Cardiac fibroblast (primary cell): ENCODE measurements around the gene INPP5F.
A peak's percentile ranks its signal among the peaks of the same experiment; 100 is the strongest.
"Not testable (repeated sequence)": the region's sequence is repeated elsewhere in the genome, so short reads cannot be mapped to it uniquely, and the experiment has no call there.

Experiments
- DNase-seq, 2 donors: peaks; one replicate each; pipeline versions ENCODE4 v3.0.0 to v3.0.0-alpha.2; 2010; ENCODE audit warnings: low read depth in 2 of 2
- H3K4me3 ChIP-seq, 2 donors: replicated peaks in 1 of 2; 1 replicate in 1 of 2; 2 replicates in 1 of 2; pipeline ENCODE4 v1.5.1; 2011; ENCODE audit warnings: low read depth in 2 of 2, low read length in 2 of 2, mild to moderate bottlenecking in 2 of 2, moderate library complexity in 1 of 2
- CTCF ChIP-seq: IDR thresholded peaks from one replicate; pipeline ENCODE4 v1.5.1; 2011; ENCODE audit warnings: low read depth, mild to moderate bottlenecking, low read length, inconsistent platforms

Gene INPP5F

GRCh38 chr10:119782981-119783664, 57.3 kb downstream of the INPP5F start:
- no peak overlapping the region for H3K4me3 ChIP-seq
- DNase-seq: no peak
- TF ChIP-seq CTCF: no peak

- no peak for TF ChIP-seq CTCF
- no peak for DNase-seq
Observed at GRCh38 chr10:119783665-119784027, 57.8 kb downstream of the INPP5F start.

GRCh38 chr10:119784340-119785067, 58.7 kb downstream of the INPP5F start:
- TF ChIP-seq CTCF: no peak
- DNase-seq: no peak

More at GRCh38 chr10:119783665-119784027, 57.8 kb downstream of the INPP5F start:
- no peak overlapping the region for H3K4me3 ChIP-seq

GRCh38 chr10:119786117-119786769, 60.4 kb downstream of the INPP5F start:
- H3K4me3 ChIP-seq: no peak overlapping the region
- peak; percentile 33 to 78 for DNase-seq
- no peak for TF ChIP-seq CTCF

More at GRCh38 chr10:119784340-119785067, 58.7 kb downstream of the INPP5F start:
- H3K4me3 ChIP-seq: no peak overlapping the region

GRCh38 chr10:119795101-119795500, 69.3 kb downstream of the INPP5F start:
- not testable (repeated sequence) for H3K4me3 ChIP-seq, DNase-seq

- no peak overlapping the region for H3K4me3 ChIP-seq
- no peak for TF ChIP-seq CTCF
Observed at GRCh38 chr10:119796039-119796438, 70.2 kb downstream of the INPP5F start.

GRCh38 chr10:119801176-119801575, 75.3 kb downstream of the INPP5F start:
- DNase-seq: no peak
- H3K4me3 ChIP-seq: no peak overlapping the region
- no peak for TF ChIP-seq CTCF

More at GRCh38 chr10:119796039-119796438, 70.2 kb downstream of the INPP5F start:
- no peak for DNase-seq
